Measurements from ENCODE around the gene DNMT3B. TPM values are rescaled to one million over a fixed set of nuclear protein-coding genes. Genes with fewer than 3 reads are reported as not detected.

Gene DNMT3B
- polyA plus RNA-seq, 3 donors: 0.39 to 0.44 TPM; not detected in 1

DNA sequence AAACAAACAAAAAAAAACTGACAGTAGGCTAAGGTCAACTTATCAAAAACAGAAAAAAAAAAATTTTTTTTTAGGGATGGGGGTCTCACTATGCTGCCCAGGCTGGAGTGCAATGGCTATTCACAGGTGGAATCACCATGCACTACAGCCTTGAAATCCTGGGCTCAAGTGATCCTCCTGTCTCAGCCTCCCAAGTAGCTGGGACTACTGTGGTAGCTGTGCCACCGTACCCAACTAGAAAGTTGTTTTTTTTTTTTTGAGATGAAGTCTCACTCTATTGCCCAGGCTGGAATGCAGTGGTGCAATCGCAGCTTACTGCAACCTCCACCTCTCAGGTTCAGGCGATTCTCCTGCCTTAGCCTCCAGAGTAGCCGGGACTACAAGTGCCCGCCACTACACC lies 21.0 kb upstream of the DNMT3B start:
- H3K9me3 ChIP-seq (replicated peaks in 1 of 2; ENCODE audit: control insufficient read depth in 1 of 2, insufficient read depth in 1 of 2, low read length in 2 of 2): no peaks in the 10 kb centered on the region
- no peaks in the 10 kb centered on the region for H3K27me3 ChIP-seq (ENCODE audit: control insufficient read depth in 2 of 2, insufficient read depth in 2 of 2, low read length in 2 of 2)
- DNase-seq: no peak
- no peak overlapping the region for H3K27ac ChIP-seq (ENCODE audit: low read depth in 1 of 2, low read length in 2 of 2)
- no peak overlapping the region for H3K4me3 ChIP-seq (replicated peaks in 1 of 3; ENCODE audit: low read depth in 2 of 3, low read length in 3 of 3)
- H3K4me1 ChIP-seq (ENCODE audit: control insufficient read depth in 1 of 2, insufficient read depth in 2 of 2, low read length in 2 of 2): peaks cover 14 to 20% of the 10 kb centered on the region in 2 donors
- Mint-ChIP-seq H3K27me3 (ENCODE audit: low read depth in 3 of 3) (peaks cover 0 to 2% (median 0%) of the 10 kb centered on the region in 3 donors), H3K4me1 (peaks cover 26% of the 10 kb centered on the region), H3K36me3 (peaks cover 4 to 5% of the 10 kb centered on the region in 2 donors), H3K27ac (peak overlapping the region in 1 of 7 donors; percentile 24), H3K4me3 (no peak overlapping the region), H3K9me3 (peaks cover 0 to 3% (median 0%) of the 10 kb centered on the region in 7 donors)
- TF ChIP-seq, protein P1, sequence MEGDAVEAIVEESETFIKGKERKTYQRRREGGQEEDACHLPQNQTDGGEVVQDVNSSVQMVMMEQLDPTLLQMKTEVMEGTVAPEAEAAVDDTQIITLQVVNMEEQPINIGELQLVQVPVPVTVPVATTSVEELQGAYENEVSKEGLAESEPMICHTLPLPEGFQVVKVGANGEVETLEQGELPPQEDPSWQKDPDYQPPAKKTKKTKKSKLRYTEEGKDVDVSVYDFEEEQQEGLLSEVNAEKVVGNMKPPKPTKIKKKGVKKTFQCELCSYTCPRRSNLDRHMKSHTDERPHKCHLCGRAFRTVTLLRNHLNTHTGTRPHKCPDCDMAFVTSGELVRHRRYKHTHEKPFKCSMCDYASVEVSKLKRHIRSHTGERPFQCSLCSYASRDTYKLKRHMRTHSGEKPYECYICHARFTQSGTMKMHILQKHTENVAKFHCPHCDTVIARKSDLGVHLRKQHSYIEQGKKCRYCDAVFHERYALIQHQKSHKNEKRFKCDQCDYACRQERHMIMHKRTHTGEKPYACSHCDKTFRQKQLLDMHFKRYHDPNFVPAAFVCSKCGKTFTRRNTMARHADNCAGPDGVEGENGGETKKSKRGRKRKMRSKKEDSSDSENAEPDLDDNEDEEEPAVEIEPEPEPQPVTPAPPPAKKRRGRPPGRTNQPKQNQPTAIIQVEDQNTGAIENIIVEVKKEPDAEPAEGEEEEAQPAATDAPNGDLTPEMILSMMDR (IDR thresholded peaks at IDR 0.05): no peak
- peaks cover 0 to 10% of the 10 kb centered on the region in 2 donors for H3K36me3 ChIP-seq (replicated peaks in 1 of 2; ENCODE audit: control insufficient read depth in 1 of 2, insufficient read depth in 2 of 2, low read length in 2 of 2)
- no peak overlapping the region for H3K9ac ChIP-seq (ENCODE audit: insufficient read depth, low read length, poor library complexity, severe bottlenecking)
- intact Hi-C loops (cut with micrococcal nuclease): no loop called here
- H4K20me1 ChIP-seq (ENCODE audit: insufficient read depth, low read length): peaks cover 21% of the 10 kb centered on the region
- WGBS (ENCODE audit: insufficient coverage): no CpG with 5 or more reads among the region's 5 CpGs
- H3K4me2 ChIP-seq (replicated peaks; ENCODE audit: extremely low read depth, low read length, poor library complexity, severe bottlenecking): no peak overlapping the region
- peaks cover 71% of the 10 kb centered on the region for H3K79me2 ChIP-seq (ENCODE audit: insufficient read depth, low read length)
- no peak overlapping the region for H2AFZ ChIP-seq (ENCODE audit: insufficient read depth, low read depth, low read length, poor library complexity, severe bottlenecking)

DNA sequence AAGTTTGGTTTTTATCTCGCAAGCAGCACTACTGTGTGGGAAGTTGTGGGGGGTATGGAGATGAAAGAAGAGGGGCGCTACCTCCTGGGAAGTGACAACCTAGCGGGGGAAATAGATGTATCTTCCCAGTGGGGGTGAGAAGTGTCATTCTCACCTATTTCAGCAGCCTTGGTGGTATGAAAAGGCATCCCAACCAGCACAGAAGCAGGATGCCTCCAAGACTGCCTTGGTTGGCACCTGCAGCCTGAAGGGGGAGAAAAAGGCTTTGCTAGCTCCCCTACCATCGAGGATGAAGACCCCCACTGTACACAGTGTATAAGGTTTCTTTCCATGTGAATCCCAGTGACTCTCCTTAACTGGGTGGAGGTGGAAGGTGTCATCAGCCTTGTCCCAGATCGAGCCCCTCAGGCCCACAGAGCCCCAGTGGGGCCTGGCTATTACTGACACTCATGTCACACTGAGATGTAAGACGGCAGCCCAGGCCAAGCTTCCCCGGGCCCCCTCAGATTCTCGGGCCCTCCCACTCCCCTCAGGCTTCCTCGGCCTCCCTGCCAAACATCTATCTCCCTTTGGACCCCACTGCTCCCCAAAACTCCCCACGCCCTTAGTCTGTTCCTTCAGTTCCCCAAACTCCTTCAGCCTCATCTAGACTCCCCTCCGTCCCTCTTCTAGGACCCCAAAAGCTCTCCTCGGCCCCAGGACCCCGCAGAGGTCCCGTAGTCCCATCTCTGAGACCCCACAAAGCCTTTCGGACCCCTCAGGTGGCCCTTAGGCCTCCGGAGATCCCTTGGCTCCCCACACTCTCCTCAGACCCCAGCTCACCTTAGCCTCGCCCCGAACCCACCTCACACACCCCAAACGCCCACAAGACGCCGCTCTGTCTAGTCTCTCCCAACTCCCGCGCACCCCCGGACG lies 19.6 kb upstream of the DNMT3B start:
- no peaks in the 10 kb centered on the region for H3K9me3 ChIP-seq (replicated peaks in 1 of 2; ENCODE audit: control insufficient read depth in 1 of 2, insufficient read depth in 1 of 2, low read length in 2 of 2)
- Mint-ChIP-seq H3K27me3 (ENCODE audit: low read depth in 3 of 3) (peaks cover 0 to 2% (median 0%) of the 10 kb centered on the region in 3 donors), H3K4me1 (peaks cover 29% of the 10 kb centered on the region), H3K4me3 (peak overlapping the region; percentile 98 to 99), H3K9me3 (peaks cover 0 to 3% (median 0%) of the 10 kb centered on the region in 7 donors), H3K27ac (peak overlapping the region; percentile 76 to 96 (median 86)), H3K36me3 (peaks cover 0 to 5% of the 10 kb centered on the region in 2 donors)
- peak overlapping the region; percentile 95 for H2AFZ ChIP-seq (ENCODE audit: insufficient read depth, low read depth, low read length, poor library complexity, severe bottlenecking)
- peaks cover 14 to 20% of the 10 kb centered on the region in 2 donors for H3K4me1 ChIP-seq (ENCODE audit: control insufficient read depth in 1 of 2, insufficient read depth in 2 of 2, low read length in 2 of 2)
- peaks cover 21% of the 10 kb centered on the region for H4K20me1 ChIP-seq (ENCODE audit: insufficient read depth, low read length)
- peak overlapping the region in 1 of 2 donors; percentile 81 for H3K27ac ChIP-seq (ENCODE audit: low read depth in 1 of 2, low read length in 2 of 2)
- no peak for DNase-seq
- intact Hi-C loops (cut with micrococcal nuclease): no loop called here
- H3K4me2 ChIP-seq (replicated peaks; ENCODE audit: extremely low read depth, low read length, poor library complexity, severe bottlenecking): peak overlapping the region; percentile 80
- TF ChIP-seq, protein P1 (IDR thresholded peaks at IDR 0.05): no peak
- peaks cover 0 to 8% of the 10 kb centered on the region in 2 donors for H3K36me3 ChIP-seq (replicated peaks in 1 of 2; ENCODE audit: control insufficient read depth in 1 of 2, insufficient read depth in 2 of 2, low read length in 2 of 2)
- peak overlapping the region; percentile 85 for H3K9ac ChIP-seq (ENCODE audit: insufficient read depth, low read length, poor library complexity, severe bottlenecking)
- no peaks in the 10 kb centered on the region for H3K27me3 ChIP-seq (ENCODE audit: control insufficient read depth in 2 of 2, insufficient read depth in 2 of 2, low read length in 2 of 2)
- WGBS (ENCODE audit: insufficient coverage): 2% methylated on average over 19 of the region's 25 CpGs
- peak overlapping the region; percentile 65 to 90 (median 87) for H3K4me3 ChIP-seq (replicated peaks in 1 of 3; ENCODE audit: low read depth in 2 of 3, low read length in 3 of 3)
- H3K79me2 ChIP-seq (ENCODE audit: insufficient read depth, low read length): peaks cover 66% of the 10 kb centered on the region
